Caco-2 (cell line): ENCODE data around the gene BCR. TPM values are rescaled to one million over a fixed set of nuclear protein-coding genes. Genes with fewer than 3 reads are reported as not detected.
A peak's percentile ranks its signal among the peaks of the same experiment; 100 is the strongest.

ENCODE experiments used
- BruUV-seq: library from RNA; stranded (reverse); fragments of 400-500 nt; replicated peaks from 2 replicates; lab custom pipeline; 2021; lab: Mats Ljungman, UMichigan
- CTCF ChIA-PET: fragments of 300-600 bp; sonication (Branson Sonifier 250); formaldehyde crosslinking; loops from one replicate; lab custom pipeline; 2022; ENCODE audit warnings: antibody characterized with exemption; lab: Charles Lee
- POLR2A ChIA-PET: fragments of 300-600 bp; sonication (Branson Sonifier 250); formaldehyde crosslinking; loops from one replicate; lab custom pipeline; 2022; ENCODE audit warnings: antibody characterized with exemption; lab: Charles Lee
- DNase-seq, 2 experiments: peaks; one replicate each; pipeline versions ENCODE4 v3.0.0 to v3.0.0-alpha.2; 2020 to 2022
- H3K27me3 ChIP-seq: replicated peaks from 2 replicates; pipeline ENCODE4 v1.6.0; 2011; ENCODE audit warnings: low read length; ENCODE audit not compliant: control insufficient read depth, insufficient read depth
- H3K36me3 ChIP-seq: 2 replicates; pipeline ENCODE4 v1.5.1; 2011; ENCODE audit warnings: low read length; ENCODE audit not compliant: control insufficient read depth, insufficient read depth
- H3K4me1 ChIP-seq: fragments of 250-450 bp; sonication (Bioruptor Pico); 2 replicates; pipeline ENCODE4 v1.5.1; 2020; ENCODE audit warnings: mild to moderate bottlenecking
- H3K4me3 ChIP-seq: 2 replicates; pipeline ENCODE4 v1.5.1; 2011; ENCODE audit warnings: low read depth, mild to moderate bottlenecking, control low read depth, low read length
- H3K9me3 ChIP-seq: fragments of 250-450 bp; sonication (Bioruptor Pico); 2 replicates; pipeline ENCODE4 v1.5.1; 2020; ENCODE audit warnings: mild to moderate bottlenecking, moderate library complexity
- H3K27ac Mint-ChIP-seq: one replicate; pipeline ENCODE4 v1.8.0; 2022; ENCODE audit warnings: mixed read lengths; ENCODE audit not compliant: unreplicated experiment
- H3K27me3 Mint-ChIP-seq: one replicate; pipeline ENCODE4 v1.8.0; 2022; ENCODE audit warnings: mixed read lengths; ENCODE audit not compliant: insufficient read depth, unreplicated experiment
- H3K36me3 Mint-ChIP-seq: one replicate; pipeline ENCODE4 v1.8.0; 2022; ENCODE audit warnings: mild to moderate bottlenecking, mixed read lengths; ENCODE audit not compliant: insufficient read depth, unreplicated experiment
- H3K4me1 Mint-ChIP-seq: one replicate; pipeline ENCODE4 v1.8.0; 2022; ENCODE audit warnings: low read depth, mixed read lengths; ENCODE audit not compliant: unreplicated experiment
- H3K4me3 Mint-ChIP-seq: one replicate; pipeline ENCODE4 v1.8.0; 2022; ENCODE audit warnings: mild to moderate bottlenecking, moderate library complexity, mixed read lengths; ENCODE audit not compliant: unreplicated experiment
- H3K9me3 Mint-ChIP-seq: one replicate; pipeline ENCODE4 v1.8.0; 2022; ENCODE audit warnings: mixed read lengths; ENCODE audit not compliant: unreplicated experiment
- CTCF ChIP-seq, 2 experiments: fragments of 200-600 bp in 1 of 2; IDR thresholded peaks; 1 replicate in 1 of 2; 2 replicates in 1 of 2; pipeline versions ENCODE4 v1.5.1 to v1.8.0; 2011 to 2022; ENCODE audit warnings: antibody characterized with exemption in 1 of 2, control low read depth in 1 of 2, inconsistent platforms in 1 of 2, low read depth in 1 of 2, low read length in 1 of 2, mild to moderate bottlenecking in 1 of 2, moderate library complexity in 1 of 2; ENCODE audit not compliant: insufficient read depth in 1 of 2, severe bottlenecking in 1 of 2, unreplicated experiment in 1 of 2
- intact Hi-C: fragments of 100-400 bp; cut with micrococcal nuclease; formaldehyde crosslinking; loops from one replicate; pipeline ENCODE4 v1.10.0; 2022; ENCODE audit not compliant: unreplicated experiment
- total RNA-seq: library from RNA; stranded (reverse); gene quantifications from 2 replicates; pipeline ENCODE4 v1.2.3, GENCODE V29; 2022

The BCR gene
- total RNA-seq, 1 experiment from 2014 or later: 87.4 TPM

GRCh38 chr22:23264610-23265367, 84.5 kb downstream of the BCR start:
- H3K4me1 ChIP-seq: no peaks in the 10 kb centered on the region
- ChIA-PET POLR2A (no interaction called here), CTCF (interaction anchor here (1.0 kb wide), 1 partner anchor 17 kb away, joined by 3 read pairs; no protein-coding TSS in a partner anchor)
- H3K27me3 Mint-ChIP-seq: no peaks in the 10 kb centered on the region
- H3K27ac Mint-ChIP-seq: no peak overlapping the region
- no peak for DNase-seq
- no peaks in the 10 kb centered on the region for H3K27me3 ChIP-seq
- BruUV-seq: no TSS peak
- no peaks in the 10 kb centered on the region for H3K9me3 Mint-ChIP-seq
- intact Hi-C loops: no loop called here
- peaks cover 74% of the 10 kb centered on the region for H3K36me3 Mint-ChIP-seq
- no peak overlapping the region for H3K4me3 ChIP-seq
- H3K36me3 ChIP-seq: 0 out of 2 replicates have a peak, but pooled peaks cover 5% of the 10 kb centered on the region
- H3K4me1 Mint-ChIP-seq: no peaks in the 10 kb centered on the region
- no peak overlapping the region for H3K4me3 Mint-ChIP-seq
- no peaks in the 10 kb centered on the region for H3K9me3 ChIP-seq
- no peak for TF ChIP-seq CTCF (IDR thresholded peaks at IDR 0.05; ENCODE audit: insufficient read depth in 1 of 2, low read depth in 1 of 2, low read length in 1 of 2, severe bottlenecking in 1 of 2, unreplicated experiment in 1 of 2)

- intact Hi-C loops: no loop called here
- DNase-seq: no peak
- no peaks in the 10 kb centered on the region for H3K9me3 Mint-ChIP-seq
- Histone ChIP-seq H3K36me3 (0 out of 2 replicates have a peak, but pooled peaks cover 5% of the 10 kb centered on the region), H3K4me1 (no peaks in the 10 kb centered on the region), H3K4me3 (no peak overlapping the region), H3K27me3 (no peaks in the 10 kb centered on the region), H3K9me3 (no peaks in the 10 kb centered on the region)
- no TSS peak for BruUV-seq
- H3K27ac Mint-ChIP-seq: no peak overlapping the region
- ChIA-PET POLR2A (no interaction called here), CTCF (interaction anchor here (1.0 kb wide), 1 partner anchor 16 kb away, joined by 3 read pairs; no protein-coding TSS in a partner anchor)
- no peak overlapping the region for H3K4me3 Mint-ChIP-seq
- peaks cover 73% of the 10 kb centered on the region for H3K36me3 Mint-ChIP-seq
- no peaks in the 10 kb centered on the region for H3K27me3 Mint-ChIP-seq
- TF ChIP-seq CTCF (IDR thresholded peaks at IDR 0.05; ENCODE audit: insufficient read depth in 1 of 2, low read depth in 1 of 2, low read length in 1 of 2, severe bottlenecking in 1 of 2, unreplicated experiment in 1 of 2): no peak
- H3K4me1 Mint-ChIP-seq: no peaks in the 10 kb centered on the region
Measured at GRCh38 chr22:23265368-23265700, 85.0 kb downstream of the BCR start.

- H3K4me1 Mint-ChIP-seq: no peaks in the 10 kb centered on the region
- H3K36me3 ChIP-seq: 0 out of 2 replicates have a peak, but pooled peaks cover 5% of the 10 kb centered on the region
Measured at GRCh38 chr22:23266780-23267179, 86.5 kb downstream of the BCR start.

More at GRCh38 chr22:23266780-23267179, 86.5 kb downstream of the BCR start:
- no peaks in the 10 kb centered on the region for H3K4me1 ChIP-seq
- H3K36me3 Mint-ChIP-seq: peaks cover 75% of the 10 kb centered on the region
- ChIA-PET POLR2A (no interaction called here), CTCF (interaction anchor here (1.0 kb wide), 1 partner anchor 88 kb away, joined by 3 read pairs; no protein-coding TSS in a partner anchor)
- H3K4me3 ChIP-seq: no peak overlapping the region
- no peak for TF ChIP-seq CTCF (IDR thresholded peaks at IDR 0.05; ENCODE audit: insufficient read depth in 1 of 2, low read depth in 1 of 2, low read length in 1 of 2, severe bottlenecking in 1 of 2, unreplicated experiment in 1 of 2)
- no peak for DNase-seq
- H3K27me3 ChIP-seq: no peaks in the 10 kb centered on the region
- BruUV-seq: no TSS peak
- H3K27me3 Mint-ChIP-seq: no peaks in the 10 kb centered on the region
- no peak overlapping the region for H3K4me3 Mint-ChIP-seq
- no peaks in the 10 kb centered on the region for H3K9me3 ChIP-seq
- peak overlapping the region; percentile 30 for H3K27ac Mint-ChIP-seq
- intact Hi-C loops: no loop called here
- no peaks in the 10 kb centered on the region for H3K9me3 Mint-ChIP-seq
